Choroid plexus epithelial cell (primary cell): ENCODE results near the gene TBC1D1.

Experiments
- DNase-seq: peaks from one replicate; pipeline ENCODE4 v3.0.0-alpha.2; 2010; ENCODE audit warnings: low read depth
- H3K4me3 ChIP-seq: 2 replicates; pipeline ENCODE4 v1.5.1; 2011; ENCODE audit warnings: low read depth, mild to moderate bottlenecking, control low read depth, low read length, moderate library complexity
- TF ChIP-seq, protein P1 (sequence below): conservative IDR thresholded peaks from 2 replicates; pipeline ENCODE4 v1.5.1; 2011; ENCODE audit warnings: low read depth, mild to moderate bottlenecking, control low read depth, inconsistent platforms, low read length, moderate library complexity

Gene TBC1D1

DNA sequence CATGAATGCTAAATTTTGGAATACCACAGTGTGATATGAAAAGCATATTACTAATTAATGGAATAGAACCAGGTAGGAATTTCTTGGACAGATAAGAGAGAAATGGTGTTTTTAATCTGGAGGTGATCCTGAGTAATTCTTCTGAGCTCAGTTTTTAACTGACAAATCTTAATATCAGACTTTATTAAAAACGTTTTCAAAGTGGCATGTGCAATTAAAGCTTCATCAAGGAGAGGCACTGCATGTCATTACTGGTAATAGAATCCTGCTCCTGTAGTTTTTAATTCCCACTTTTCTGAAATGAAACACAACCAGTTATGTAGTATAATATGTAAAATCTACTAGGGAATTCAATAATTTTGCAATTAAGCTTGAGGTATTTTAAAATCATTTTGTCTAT lies 62.3 kb downstream of the TBC1D1 start:
- no peak overlapping the region for H3K4me3 ChIP-seq
- TF ChIP-seq, protein P1, sequence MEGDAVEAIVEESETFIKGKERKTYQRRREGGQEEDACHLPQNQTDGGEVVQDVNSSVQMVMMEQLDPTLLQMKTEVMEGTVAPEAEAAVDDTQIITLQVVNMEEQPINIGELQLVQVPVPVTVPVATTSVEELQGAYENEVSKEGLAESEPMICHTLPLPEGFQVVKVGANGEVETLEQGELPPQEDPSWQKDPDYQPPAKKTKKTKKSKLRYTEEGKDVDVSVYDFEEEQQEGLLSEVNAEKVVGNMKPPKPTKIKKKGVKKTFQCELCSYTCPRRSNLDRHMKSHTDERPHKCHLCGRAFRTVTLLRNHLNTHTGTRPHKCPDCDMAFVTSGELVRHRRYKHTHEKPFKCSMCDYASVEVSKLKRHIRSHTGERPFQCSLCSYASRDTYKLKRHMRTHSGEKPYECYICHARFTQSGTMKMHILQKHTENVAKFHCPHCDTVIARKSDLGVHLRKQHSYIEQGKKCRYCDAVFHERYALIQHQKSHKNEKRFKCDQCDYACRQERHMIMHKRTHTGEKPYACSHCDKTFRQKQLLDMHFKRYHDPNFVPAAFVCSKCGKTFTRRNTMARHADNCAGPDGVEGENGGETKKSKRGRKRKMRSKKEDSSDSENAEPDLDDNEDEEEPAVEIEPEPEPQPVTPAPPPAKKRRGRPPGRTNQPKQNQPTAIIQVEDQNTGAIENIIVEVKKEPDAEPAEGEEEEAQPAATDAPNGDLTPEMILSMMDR: no peak
- DNase-seq: no peak

DNA sequence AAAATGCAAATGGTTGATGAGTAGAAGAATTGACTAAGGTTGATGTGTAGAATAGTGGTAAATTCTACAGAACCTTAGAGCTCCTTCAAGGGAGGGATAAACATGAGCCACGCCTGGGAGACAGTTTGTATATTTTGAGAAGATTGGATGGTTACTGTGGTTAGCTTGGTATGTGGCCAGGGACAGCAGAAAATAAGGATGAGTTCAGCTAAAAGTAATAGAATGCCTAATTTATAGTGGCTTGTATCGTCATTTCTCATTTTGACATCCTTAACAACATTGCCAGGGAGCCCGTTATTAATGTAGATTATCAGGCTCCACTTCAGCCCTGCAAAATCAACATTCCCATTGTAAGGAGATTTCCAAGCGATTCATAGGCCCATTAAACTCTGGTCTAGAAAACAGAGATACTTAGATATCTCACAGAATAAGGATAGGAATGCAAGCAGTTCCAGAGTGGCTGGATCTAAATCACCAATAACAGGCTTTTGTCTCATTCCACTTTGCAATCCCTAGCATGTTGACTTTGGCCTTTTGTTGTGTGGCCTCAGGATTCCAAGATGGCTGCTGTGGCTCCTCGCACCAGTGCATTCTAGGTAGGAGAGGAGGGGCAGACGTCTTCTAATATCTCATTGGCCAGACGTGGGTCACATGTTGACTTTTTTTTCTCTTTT lies 62.9 kb downstream of the TBC1D1 start:
- no peak for DNase-seq
- TF ChIP-seq, protein P1: no peak
- H3K4me3 ChIP-seq: no peak overlapping the region

DNA sequence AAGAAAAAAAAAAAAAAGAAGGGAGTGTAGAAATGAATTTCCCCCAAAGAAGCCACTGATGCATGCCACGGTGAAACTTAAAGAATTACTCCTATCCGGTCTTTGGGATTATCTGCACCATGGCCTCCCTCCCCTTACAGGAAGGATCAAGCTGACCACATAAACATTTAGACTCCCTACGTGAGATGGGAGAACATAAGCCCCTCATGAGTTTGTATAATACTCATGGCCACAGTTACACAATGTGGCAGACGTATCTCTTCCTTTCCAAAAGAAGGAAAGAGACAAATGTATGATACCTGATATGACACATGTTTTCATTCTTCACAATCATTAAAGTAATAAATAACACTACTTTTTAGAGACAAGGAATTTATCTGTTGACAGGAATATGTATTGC lies 66.1 kb downstream of the TBC1D1 start:
- DNase-seq: no peak
- H3K4me3 ChIP-seq: no peak overlapping the region
- TF ChIP-seq, protein P1: no peak

DNA sequence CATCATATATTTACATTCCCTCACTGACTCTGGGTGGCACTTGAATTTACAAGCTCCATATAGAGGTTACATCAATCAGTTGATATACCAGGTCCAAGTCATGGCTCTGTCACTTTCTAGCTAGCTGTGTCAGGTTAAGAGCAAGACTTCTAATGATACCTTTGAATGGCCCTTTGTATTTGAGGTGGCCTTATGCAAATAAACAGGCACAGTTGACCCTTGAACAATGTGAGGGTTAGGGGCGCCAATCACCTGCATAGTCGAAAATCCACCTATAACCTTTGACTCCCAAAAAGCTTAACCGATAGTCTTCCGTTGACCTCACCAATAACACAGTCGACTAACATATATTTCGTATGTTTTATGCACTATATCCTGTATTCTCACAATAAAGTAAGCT lies 68.0 kb downstream of the TBC1D1 start:
- no peak for DNase-seq
- TF ChIP-seq, protein P1: no peak

DNA sequence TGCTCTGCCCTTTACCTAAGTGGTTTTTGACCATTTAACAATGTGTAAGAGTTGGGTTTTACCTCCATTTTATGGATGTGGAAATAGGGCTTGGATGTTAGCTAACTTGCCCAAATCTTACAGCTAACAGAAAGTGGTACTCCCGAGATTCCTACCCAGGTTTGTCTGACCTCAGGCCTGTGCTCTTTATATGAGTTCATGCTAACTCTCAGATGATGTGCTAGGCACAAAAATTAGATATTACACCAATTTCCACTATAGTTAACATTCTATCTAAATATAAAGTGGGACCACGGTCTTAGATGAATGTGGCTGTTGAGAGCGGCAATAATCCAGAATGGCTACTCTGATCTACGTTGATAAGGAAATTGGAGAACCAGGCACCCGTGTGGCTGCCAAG lies 69.2 kb downstream of the TBC1D1 start, which contains the start of gene PTTG2:
PTTG2 (plus strand) TSS at position 301 of the 400 bp plus-strand sequence; CDS start at position 338, 37 bp downstream.
- no peak for DNase-seq
- TF ChIP-seq, protein P1: no peak
- no peak within 1 kb of the TSS for H3K4me3 ChIP-seq

More for the DNA sequence above, 68.0 kb downstream of the TBC1D1 start:
- no peak overlapping the region for H3K4me3 ChIP-seq

DNA sequence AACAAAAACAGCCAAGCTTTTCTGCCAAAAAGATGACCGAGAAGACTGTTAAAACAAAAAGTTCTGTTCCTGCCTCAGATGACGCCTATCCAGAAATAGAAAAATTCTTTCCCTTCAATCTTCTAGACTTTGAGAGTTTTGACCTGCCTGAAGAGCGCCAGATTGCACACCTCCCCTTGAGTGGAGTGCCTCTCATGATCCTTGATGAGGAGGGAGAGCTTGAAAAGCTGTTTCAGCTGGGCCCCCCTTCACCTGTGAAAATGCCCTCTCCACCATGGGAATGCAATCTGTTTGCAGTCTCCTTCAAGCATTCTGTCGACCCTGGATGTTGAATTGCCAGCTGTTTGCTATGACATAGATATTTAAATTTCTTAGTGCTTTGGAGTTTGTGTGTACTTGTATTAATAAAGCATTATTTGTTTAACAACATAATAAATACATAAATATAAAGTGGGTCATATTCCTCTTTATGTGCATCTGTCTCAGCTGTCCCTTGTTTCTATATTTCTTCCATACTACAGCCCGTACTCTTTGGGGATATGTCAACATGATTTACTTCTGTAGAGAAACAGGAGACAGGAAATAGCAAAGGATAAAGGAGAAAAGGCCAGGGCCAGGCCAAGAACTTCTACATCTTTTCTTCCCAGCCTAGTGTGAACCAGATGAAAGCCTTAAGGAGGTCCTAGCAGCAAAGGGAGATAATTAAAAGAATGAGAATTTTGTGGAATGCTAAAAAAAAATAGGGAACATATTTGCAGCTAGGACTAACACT lies 70.0 kb downstream of the TBC1D1 start:
- TF ChIP-seq, protein P1: no peak
- no peak overlapping the region for H3K4me3 ChIP-seq
- DNase-seq: no peak
